ENCODE data around the gene S1PR4.

- no peak for TF ChIP-seq CTCF (conservative IDR thresholded peaks at IDR 0.05 in 1 of 2, IDR thresholded peaks at IDR 0.05 in 1 of 2; ENCODE audit: low read depth in 1 of 2, low read length in 2 of 2)
- TF ChIP-seq EZH2 (IDR thresholded peaks at IDR 0.05; ENCODE audit: low read length, missing control alignments) = no peak
Measured at GRCh38 chr19:3201072-3201700, 22.6 kb downstream of the S1PR4 start.

Data from fibroblast of lung (primary cell).